Measurements from ENCODE around the gene TSHZ3.

Gene TSHZ3

GRCh38 chr19:31338069-31338776, 11.0 kb downstream of the TSHZ3 start:
- in situ Hi-C loops (cut with HindIII; ENCODE audit: low sequenced_read_pairs), result no loop called here

GRCh38 chr19:31337008-31337914, 12.0 kb downstream of the TSHZ3 start:
- in situ Hi-C loops (cut with HindIII; ENCODE audit: low sequenced_read_pairs), result no loop called here

- in situ Hi-C loops (cut with HindIII; ENCODE audit: low sequenced_read_pairs), result no loop called here
Measured at GRCh38 chr19:31335716-31336115, 13.5 kb downstream of the TSHZ3 start.

GRCh38 chr19:31334849-31335624, 14.2 kb downstream of the TSHZ3 start:
- in situ Hi-C loops (cut with HindIII; ENCODE audit: low sequenced_read_pairs), result no loop called here

- in situ Hi-C loops (cut with HindIII; ENCODE audit: low sequenced_read_pairs), result no loop called here
Measured at GRCh38 chr19:31334101-31334848, 15.0 kb downstream of the TSHZ3 start.

GRCh38 chr19:31332096-31332495, 17.1 kb downstream of the TSHZ3 start:
- in situ Hi-C loops (cut with HindIII; ENCODE audit: low sequenced_read_pairs), result no loop called here

GRCh38 chr19:31331536-31331935, 17.7 kb downstream of the TSHZ3 start:
- in situ Hi-C loops (cut with HindIII; ENCODE audit: low sequenced_read_pairs), result no loop called here

GRCh38 chr19:31330761-31331160, 18.5 kb downstream of the TSHZ3 start:
- in situ Hi-C loops (cut with HindIII; ENCODE audit: low sequenced_read_pairs), result no loop called here

- in situ Hi-C loops (cut with HindIII; ENCODE audit: low sequenced_read_pairs), result no loop called here
Measured at GRCh38 chr19:31330237-31330636, 19.0 kb downstream of the TSHZ3 start.

- in situ Hi-C loops (cut with HindIII; ENCODE audit: low sequenced_read_pairs), result no loop called here
Measured at GRCh38 chr19:31329819-31330218, 19.4 kb downstream of the TSHZ3 start.

- in situ Hi-C loops (cut with HindIII; ENCODE audit: low sequenced_read_pairs), result no loop called here
Measured at GRCh38 chr19:31328238-31328637, 21.0 kb downstream of the TSHZ3 start.

GRCh38 chr19:31326329-31327028, 22.8 kb downstream of the TSHZ3 start:
- in situ Hi-C loops (cut with HindIII; ENCODE audit: low sequenced_read_pairs), result no loop called here

GRCh38 chr19:31325342-31325741, 23.9 kb downstream of the TSHZ3 start:
- in situ Hi-C loops (cut with HindIII; ENCODE audit: low sequenced_read_pairs), result no loop called here

GRCh38 chr19:31319465-31319864, 29.8 kb downstream of the TSHZ3 start:
- in situ Hi-C loops (cut with HindIII; ENCODE audit: low sequenced_read_pairs), result no loop called here

GRCh38 chr19:31318790-31319425, 30.3 kb downstream of the TSHZ3 start:
- in situ Hi-C loops (cut with HindIII; ENCODE audit: low sequenced_read_pairs), result no loop called here

- in situ Hi-C loops (cut with HindIII; ENCODE audit: low sequenced_read_pairs), result no loop called here
Measured at GRCh38 chr19:31317570-31317969, 31.7 kb downstream of the TSHZ3 start.

GRCh38 chr19:31317093-31317492, 32.1 kb downstream of the TSHZ3 start:
- in situ Hi-C loops (cut with HindIII; ENCODE audit: low sequenced_read_pairs), result no loop called here

GRCh38 chr19:31316201-31316951, 32.9 kb downstream of the TSHZ3 start:
- in situ Hi-C loops (cut with HindIII; ENCODE audit: low sequenced_read_pairs), result no loop called here

- in situ Hi-C loops (cut with HindIII; ENCODE audit: low sequenced_read_pairs), result no loop called here
Measured at GRCh38 chr19:31315652-31316051, 33.6 kb downstream of the TSHZ3 start.

Measured in endothelial cell of hepatic sinusoid (primary cell).